IMR-90 (cell line): Measurements from ENCODE around the gene NDST1.

Experiments
- CEBPB ChIP-seq: IDR thresholded peaks from 2 replicates; pipeline ENCODE4 v1.6.1; 2012; ENCODE audit warnings: low read depth, low read length, improper control_type of control experiment
- CTCF ChIP-seq: conservative IDR thresholded peaks from 2 replicates; pipeline ENCODE4 v1.5.1; 2012; ENCODE audit warnings: mild to moderate bottlenecking, low read depth, low read length, improper control_type of control experiment
- RCOR1 ChIP-seq: IDR thresholded peaks from 2 replicates; pipeline ENCODE4 v1.6.1; 2012; ENCODE audit warnings: mild to moderate bottlenecking, low read length, improper control_type of control experiment; ENCODE audit not compliant: insufficient replicate concordance

- TF ChIP-seq CTCF, result no peak
- TF ChIP-seq CEBPB, result no peak
- TF ChIP-seq RCOR1, result no peak
Observed at GRCh38 chr5:150561571-150562275, 53.8 kb downstream of the NDST1 start.
